ENCODE data around the gene ZC3H8.

The ZC3H8 gene

GRCh38 chr2:112170495-112170894 is 84.3 kb downstream of the ZC3H8 start:
- TF ChIP-seq GATA3 (IDR thresholded peaks at IDR 0.05; ENCODE audit: low read depth, low read length) (no peak), GATA2 (IDR thresholded peaks at IDR 0.05; ENCODE audit: low read depth, low read length) (no peak)

GRCh38 chr2:112168422-112169124 is 86.3 kb downstream of the ZC3H8 start:
- TF ChIP-seq GATA3 (IDR thresholded peaks at IDR 0.05; ENCODE audit: low read depth, low read length), result no peak
- TF ChIP-seq GATA2 (IDR thresholded peaks at IDR 0.05; ENCODE audit: low read depth, low read length), result no peak

- TF ChIP-seq GATA2 (IDR thresholded peaks at IDR 0.05; ENCODE audit: low read depth, low read length), result no peak
- TF ChIP-seq GATA3 (IDR thresholded peaks at IDR 0.05; ENCODE audit: low read depth, low read length), result no peak
These were observed 87.9 kb downstream of the ZC3H8 start for GRCh38 chr2:112166806-112167499.

GRCh38 chr2:112165296-112165695 is 89.5 kb downstream of the ZC3H8 start:
- TF ChIP-seq GATA2 (IDR thresholded peaks at IDR 0.05; ENCODE audit: low read depth, low read length), result no peak
- no peak for TF ChIP-seq GATA3 (IDR thresholded peaks at IDR 0.05; ENCODE audit: low read depth, low read length)

DNA sequence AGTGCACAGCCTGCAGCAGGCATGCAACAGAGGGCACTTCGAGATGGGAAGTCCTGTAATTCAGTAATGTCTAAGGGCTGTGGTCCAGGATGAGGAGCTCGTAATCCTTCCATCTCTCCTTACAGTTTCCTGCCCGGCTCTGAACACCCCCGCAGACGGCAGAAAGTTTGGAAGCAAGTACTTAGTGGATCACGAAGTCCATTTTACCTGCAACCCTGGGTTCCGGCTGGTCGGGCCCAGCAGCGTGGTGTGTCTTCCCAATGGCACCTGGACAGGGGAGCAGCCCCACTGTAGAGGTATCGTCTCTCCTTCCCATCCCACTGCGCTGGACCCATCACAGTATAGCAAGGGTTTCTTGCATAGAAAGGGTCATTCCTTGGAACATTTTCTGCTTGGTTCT is 90.0 kb downstream of the ZC3H8 start:
- TF ChIP-seq GATA2 (IDR thresholded peaks at IDR 0.05; ENCODE audit: low read depth, low read length), result no peak
- no peak for TF ChIP-seq GATA3 (IDR thresholded peaks at IDR 0.05; ENCODE audit: low read depth, low read length)

GRCh38 chr2:112163541-112163981 is 91.3 kb downstream of the ZC3H8 start:
- TF ChIP-seq GATA3 (IDR thresholded peaks at IDR 0.05; ENCODE audit: low read depth, low read length), result no peak
- TF ChIP-seq GATA2 (IDR thresholded peaks at IDR 0.05; ENCODE audit: low read depth, low read length), result no peak

- TF ChIP-seq GATA3 (IDR thresholded peaks at IDR 0.05; ENCODE audit: low read depth, low read length), result no peak
- no peak for TF ChIP-seq GATA2 (IDR thresholded peaks at IDR 0.05; ENCODE audit: low read depth, low read length)
These were observed 91.9 kb downstream of the ZC3H8 start for GRCh38 chr2:112162956-112163355.

- no peak for TF ChIP-seq GATA3 (IDR thresholded peaks at IDR 0.05; ENCODE audit: low read depth, low read length)
- TF ChIP-seq GATA2 (IDR thresholded peaks at IDR 0.05; ENCODE audit: low read depth, low read length), result no peak
These were observed 92.5 kb downstream of the ZC3H8 start for GRCh38 chr2:112162341-112162740.

Measured in SH-SY5Y (cell line).